ENCODE results near the gene ACOX2.

DNA sequence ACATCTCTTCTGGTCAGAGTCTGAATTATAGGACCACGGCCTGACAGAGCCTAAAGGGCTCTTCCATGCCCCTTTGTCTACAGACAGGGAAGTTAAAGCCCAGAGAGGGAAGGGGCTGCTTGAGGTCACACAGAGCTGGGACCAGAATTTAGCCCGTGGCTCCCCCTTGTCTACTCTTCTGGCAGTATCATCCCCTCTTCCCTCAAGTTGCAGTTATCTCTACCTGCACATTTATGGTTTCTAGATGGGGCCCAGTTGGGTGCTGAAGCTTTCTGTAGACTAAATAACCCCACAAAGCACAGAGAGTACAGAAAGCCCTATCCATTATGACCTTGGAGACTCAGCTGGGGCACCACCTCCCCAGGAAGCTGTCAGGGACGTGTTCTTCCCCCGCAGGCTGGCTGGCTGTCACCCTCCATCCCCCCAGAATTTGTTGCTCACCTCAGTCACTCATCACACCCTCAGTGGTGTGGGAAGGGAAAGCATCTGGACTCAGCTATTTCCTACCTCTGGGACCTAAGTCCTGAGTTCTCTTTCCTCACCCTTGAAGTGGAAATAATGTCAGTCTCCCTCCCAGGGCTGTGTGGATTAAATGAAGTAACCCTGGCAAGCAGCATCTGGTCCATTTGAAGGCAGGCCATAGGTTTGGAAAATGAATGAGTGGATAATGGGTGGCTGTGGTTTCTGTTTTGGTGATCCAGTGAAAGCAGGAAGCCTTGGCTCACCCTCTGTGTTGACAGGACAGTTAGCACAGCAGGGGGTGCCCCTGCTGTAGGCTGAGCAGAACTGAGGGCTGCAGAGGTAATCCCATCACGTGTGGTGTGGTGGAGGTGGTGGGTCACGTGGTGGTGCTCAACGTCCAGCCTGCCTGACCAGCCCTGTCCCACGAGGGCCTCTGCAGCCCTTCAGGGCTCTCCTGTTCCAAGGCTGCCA is 16.3 kb downstream of the ACOX2 start:
- TF ChIP-seq TCF12 (IDR thresholded peaks at IDR 0.05; ENCODE audit: low read depth, low read length) (no peak), POLR2AphosphoS5 (IDR thresholded peaks at IDR 0.05; ENCODE audit: low read length) (no peak)
